MCF 10A (cell line): ENCODE data around the gene IL1RAPL2. TPM values are rescaled to one million over a fixed set of nuclear protein-coding genes. Genes with fewer than 3 reads are reported as not detected.

Source experiments
- BruUV-seq: library from RNA; stranded (reverse); fragments of 400-500 nt; replicated peaks from 2 replicates; lab custom pipeline; 2021; lab: Mats Ljungman, UMichigan
- CTCF ChIA-PET: fragments of 300-600 bp; sonication (Branson Sonifier 250); formaldehyde crosslinking; extraction: SDS; loops from one replicate; lab custom pipeline; 2021; ENCODE audit warnings: antibody characterized with exemption, inconsistent platforms; lab: Yijun Ruan, JAX
- POLR2A ChIA-PET: fragments of 300-600, 350-650 bp; sonication (Branson Sonifier 250); formaldehyde crosslinking; extraction: SDS; loops from one replicate; lab custom pipeline; 2020; ENCODE audit warnings: antibody characterized with exemption, inconsistent platforms; lab: Yijun Ruan, JAX
- DNase-seq: peaks from one replicate; pipeline ENCODE4 v3.0.0-alpha.2; 2018; ENCODE audit not compliant: unreplicated experiment
- H3K27ac Mint-ChIP-seq: one replicate; pipeline ENCODE4 v1.8.0; 2022; ENCODE audit warnings: mild to moderate bottlenecking, low read depth, mixed read lengths; ENCODE audit not compliant: unreplicated experiment
- H3K27me3 Mint-ChIP-seq: one replicate; pipeline ENCODE4 v1.8.0; 2022; ENCODE audit warnings: mixed read lengths; ENCODE audit not compliant: insufficient read depth, unreplicated experiment
- H3K36me3 Mint-ChIP-seq: one replicate; pipeline ENCODE4 v1.8.0; 2022; ENCODE audit warnings: mild to moderate bottlenecking, moderate library complexity, mixed read lengths; ENCODE audit not compliant: insufficient read depth, unreplicated experiment
- H3K4me1 Mint-ChIP-seq: one replicate; pipeline ENCODE4 v1.8.0; 2022; ENCODE audit warnings: mixed read lengths; ENCODE audit not compliant: insufficient read depth, unreplicated experiment
- H3K4me3 Mint-ChIP-seq: one replicate; pipeline ENCODE4 v1.8.0; 2022; ENCODE audit warnings: mild to moderate bottlenecking, moderate library complexity, mixed read lengths; ENCODE audit not compliant: unreplicated experiment
- H3K9me3 Mint-ChIP-seq: one replicate; pipeline ENCODE4 v1.8.0; 2022; ENCODE audit warnings: mixed read lengths; ENCODE audit not compliant: unreplicated experiment
- intact Hi-C: fragments of 100-400 bp; cut with micrococcal nuclease; formaldehyde crosslinking; loops from 2 replicates; pipeline ENCODE4 v1.14.1; 2022
- total RNA-seq: library from RNA; stranded (reverse); gene quantifications from 2 replicates; pipeline ENCODE4 v1.2.3, GENCODE V29; 2022
- TF ChIP-seq, protein P1 (sequence below): fragments of 200-600 bp; IDR thresholded peaks from one replicate; pipeline ENCODE4 v1.8.0; 2022; ENCODE audit warnings: antibody characterized with exemption, mild to moderate bottlenecking; ENCODE audit not compliant: unreplicated experiment

The IL1RAPL2 gene
- total RNA-seq, 1 experiment from 2014 or later: 4.4 TPM

DNA sequence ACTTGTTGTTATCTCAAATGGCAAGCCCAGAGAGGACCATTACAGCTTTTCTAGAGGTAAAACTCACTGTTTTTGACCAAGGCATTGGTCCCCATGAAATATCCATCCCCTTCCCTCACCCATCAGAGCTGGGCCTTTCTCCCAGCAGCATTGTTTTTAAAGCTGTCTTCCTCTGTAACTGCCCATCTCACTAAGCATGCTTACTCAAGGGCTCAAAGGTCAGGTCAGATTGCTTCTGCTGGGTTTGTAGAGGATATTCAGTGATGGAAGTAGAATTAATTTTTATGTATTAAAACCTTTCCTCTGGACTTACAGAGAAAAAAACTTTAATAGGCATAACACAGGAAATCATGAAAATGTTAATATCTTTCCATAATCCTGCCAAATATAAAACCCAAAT lies 643.4 kb downstream of the IL1RAPL2 start:
- ChIA-PET POLR2A (no interaction called here), CTCF (interaction anchor here (0.5 kb wide), 1 partner anchor 644 kb away, joined by 3 read pairs; no protein-coding TSS in a partner anchor)
- BruUV-seq: no TSS peak

GRCh38 chrX:105210258-105210657 lies 644.3 kb downstream of the IL1RAPL2 start:
- H3K4me1 Mint-ChIP-seq: no peaks in the 10 kb centered on the region
- no peak for DNase-seq
- no peaks in the 10 kb centered on the region for H3K9me3 Mint-ChIP-seq
- BruUV-seq: no TSS peak
- no peaks in the 10 kb centered on the region for H3K36me3 Mint-ChIP-seq
- H3K27ac Mint-ChIP-seq: no peak overlapping the region
- H3K4me3 Mint-ChIP-seq: no peak overlapping the region
- ChIA-PET POLR2A (no interaction called here), CTCF (no interaction called here)
- peaks cover 37% of the 10 kb centered on the region for H3K27me3 Mint-ChIP-seq
- intact Hi-C loops: no loop called here
- TF ChIP-seq, protein P1, sequence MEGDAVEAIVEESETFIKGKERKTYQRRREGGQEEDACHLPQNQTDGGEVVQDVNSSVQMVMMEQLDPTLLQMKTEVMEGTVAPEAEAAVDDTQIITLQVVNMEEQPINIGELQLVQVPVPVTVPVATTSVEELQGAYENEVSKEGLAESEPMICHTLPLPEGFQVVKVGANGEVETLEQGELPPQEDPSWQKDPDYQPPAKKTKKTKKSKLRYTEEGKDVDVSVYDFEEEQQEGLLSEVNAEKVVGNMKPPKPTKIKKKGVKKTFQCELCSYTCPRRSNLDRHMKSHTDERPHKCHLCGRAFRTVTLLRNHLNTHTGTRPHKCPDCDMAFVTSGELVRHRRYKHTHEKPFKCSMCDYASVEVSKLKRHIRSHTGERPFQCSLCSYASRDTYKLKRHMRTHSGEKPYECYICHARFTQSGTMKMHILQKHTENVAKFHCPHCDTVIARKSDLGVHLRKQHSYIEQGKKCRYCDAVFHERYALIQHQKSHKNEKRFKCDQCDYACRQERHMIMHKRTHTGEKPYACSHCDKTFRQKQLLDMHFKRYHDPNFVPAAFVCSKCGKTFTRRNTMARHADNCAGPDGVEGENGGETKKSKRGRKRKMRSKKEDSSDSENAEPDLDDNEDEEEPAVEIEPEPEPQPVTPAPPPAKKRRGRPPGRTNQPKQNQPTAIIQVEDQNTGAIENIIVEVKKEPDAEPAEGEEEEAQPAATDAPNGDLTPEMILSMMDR: no peak

More for the DNA sequence above, 643.4 kb downstream of the IL1RAPL2 start:
- Mint-ChIP-seq H3K27me3 (peaks cover 36% of the 10 kb centered on the region), H3K9me3 (no peaks in the 10 kb centered on the region), H3K4me3 (no peak overlapping the region), H3K4me1 (no peaks in the 10 kb centered on the region), H3K27ac (no peak overlapping the region), H3K36me3 (no peaks in the 10 kb centered on the region)
- TF ChIP-seq, protein P1: no peak
- no peak for DNase-seq
- intact Hi-C loops: no loop called here

DNA sequence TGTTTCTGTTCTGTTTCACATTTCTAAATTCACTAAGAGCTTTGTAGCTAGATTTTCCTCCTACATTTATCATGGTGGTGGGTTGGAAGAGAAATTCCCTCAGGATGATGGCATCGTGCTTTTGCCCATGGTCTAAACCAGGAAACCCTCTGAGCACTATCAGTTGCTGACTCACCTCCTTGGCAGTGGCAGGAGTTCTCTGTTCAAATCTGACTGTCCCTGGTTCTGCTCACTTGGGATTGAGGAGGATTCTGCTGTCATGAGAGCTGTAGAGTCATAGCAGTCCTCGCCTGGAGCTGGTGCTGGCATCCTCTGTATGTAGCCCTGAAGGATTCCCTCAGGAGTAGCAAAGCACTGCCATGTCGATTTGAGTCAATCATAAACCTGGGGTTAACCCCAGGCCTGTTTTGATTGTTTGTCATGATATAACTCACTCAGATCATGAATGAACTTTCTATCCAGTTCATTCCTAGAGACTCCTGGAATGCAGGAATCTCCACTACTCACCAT lies 645.1 kb downstream of the IL1RAPL2 start:
- H3K4me1 Mint-ChIP-seq: no peaks in the 10 kb centered on the region

GRCh38 chrX:105219454-105220401 lies 653.7 kb downstream of the IL1RAPL2 start:
- TF ChIP-seq, protein P1: no peak
- POLR2A ChIA-PET: no interaction called here
- H3K36me3 Mint-ChIP-seq: no peaks in the 10 kb centered on the region
- CTCF ChIA-PET: interaction anchor here (0.7 to 1.0 kb wide), 2 partner anchors 30 to 51 kb away, joined by 3 to 5 read pairs; no protein-coding TSS in a partner anchor
- H3K4me1 Mint-ChIP-seq: no peaks in the 10 kb centered on the region
- DNase-seq: no peak
- BruUV-seq: no TSS peak
- intact Hi-C loops: no loop called here
- H3K27me3 Mint-ChIP-seq: peaks cover 52% of the 10 kb centered on the region
- no peak overlapping the region for H3K4me3 Mint-ChIP-seq
- no peak overlapping the region for H3K27ac Mint-ChIP-seq
- no peaks in the 10 kb centered on the region for H3K9me3 Mint-ChIP-seq

More for the DNA sequence above, 645.1 kb downstream of the IL1RAPL2 start:
- DNase-seq: no peak
- H3K27ac Mint-ChIP-seq: no peak overlapping the region
- intact Hi-C loops: no loop called here
- peaks cover 37% of the 10 kb centered on the region for H3K27me3 Mint-ChIP-seq
- CTCF ChIA-PET: no interaction called here
- no TSS peak for BruUV-seq
- no peaks in the 10 kb centered on the region for H3K9me3 Mint-ChIP-seq
- H3K4me3 Mint-ChIP-seq: no peak overlapping the region
- TF ChIP-seq, protein P1: no peak
- POLR2A ChIA-PET: no interaction called here
- no peaks in the 10 kb centered on the region for H3K36me3 Mint-ChIP-seq
